OCI-M2 (cell line): Measurements from ENCODE around the gene ZNF778.
"Not testable (repeated sequence)": the region's sequence is repeated elsewhere in the genome, so short reads cannot be mapped to it uniquely, and the experiment has no call there.

Experiments
- DNase-seq: peaks from one replicate; lab custom pipeline; 2025; ENCODE audit not compliant: unreplicated experiment; lab: John Stamatoyannopoulos, UW

ZNF778 gene

DNA sequence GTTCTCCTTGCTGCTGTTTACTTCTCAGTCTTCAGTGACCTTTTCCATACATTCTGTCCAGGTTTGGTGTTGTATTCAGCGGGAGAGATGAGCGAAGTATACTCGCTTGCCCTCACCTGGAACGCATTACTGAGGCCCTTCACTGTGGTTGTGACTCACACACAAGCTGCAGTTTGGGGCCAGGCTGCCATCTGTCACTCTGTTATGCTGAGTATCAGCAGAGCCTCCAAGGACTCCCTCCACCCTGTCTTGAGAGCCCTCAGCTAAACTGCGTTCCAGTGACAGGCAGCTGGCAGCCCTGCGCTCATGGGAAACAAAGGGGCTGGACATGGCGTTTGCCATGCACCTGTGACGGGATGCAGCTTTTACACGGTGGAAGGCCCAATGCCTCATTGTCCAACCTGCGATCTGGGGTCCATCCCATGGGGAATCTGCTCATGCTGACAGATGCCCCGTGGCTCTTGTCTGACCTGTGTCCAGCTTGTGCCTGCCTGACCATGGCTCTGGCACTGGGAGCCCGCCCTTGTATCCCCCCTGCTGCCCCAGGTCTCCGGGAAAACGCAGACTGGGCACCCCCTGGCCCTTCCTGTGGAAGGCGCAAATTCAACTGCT lies 6.5 kb upstream of the ZNF778 start:
- no peak for DNase-seq

DNA sequence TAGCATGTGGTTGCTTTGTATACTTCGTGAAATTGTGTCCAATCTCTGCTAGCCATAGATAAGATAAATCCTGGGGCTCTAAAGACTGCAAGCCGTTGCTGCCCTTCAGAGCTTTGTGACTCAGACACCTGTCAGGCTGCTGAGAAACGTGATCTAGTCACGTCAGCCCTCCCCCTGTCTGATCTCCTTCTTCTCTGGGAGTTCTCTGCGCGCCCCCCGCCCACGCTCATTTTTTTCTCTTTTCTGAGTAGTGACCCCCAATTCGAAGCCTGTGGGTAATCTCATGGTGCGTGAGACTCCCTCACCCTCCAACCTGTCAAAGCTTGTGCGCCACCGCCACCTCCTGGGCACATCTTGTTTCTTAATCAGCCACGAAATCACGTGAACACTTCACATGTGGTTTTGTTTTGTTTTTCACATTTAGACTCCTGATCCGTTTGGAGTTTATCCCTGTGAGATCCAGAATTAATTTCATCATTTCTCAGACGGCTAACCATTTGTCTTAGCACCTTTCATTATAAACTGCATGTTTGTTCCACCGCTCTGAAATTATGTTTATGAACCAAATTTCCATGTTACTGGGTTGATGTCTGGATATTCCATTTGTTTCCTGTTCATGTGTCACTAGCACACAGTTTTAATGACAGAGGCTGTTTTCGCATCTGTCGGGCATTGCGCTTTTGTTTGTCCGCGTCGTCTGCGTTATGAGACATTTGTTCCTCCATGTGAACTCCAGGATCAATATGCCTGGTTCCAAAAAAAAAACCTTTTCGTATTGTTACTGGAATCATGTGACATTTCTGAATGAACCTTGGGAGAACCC lies 977 bp upstream of the ZNF778 start:
- no peak for DNase-seq

DNA sequence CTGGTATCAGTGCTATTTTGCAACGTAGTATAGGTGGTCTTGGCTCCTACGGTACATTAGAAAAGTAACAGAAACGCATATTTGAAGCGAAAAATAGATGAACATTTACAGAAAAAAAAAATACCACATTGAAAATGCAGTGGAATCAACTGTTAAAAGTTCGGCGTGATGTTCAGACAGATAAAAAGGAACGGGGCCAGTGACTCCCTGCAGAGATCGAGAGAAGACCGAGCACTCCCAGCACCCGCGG lies 440 bp upstream of the ZNF778 start:
- DNase-seq, result no peak

DNA sequence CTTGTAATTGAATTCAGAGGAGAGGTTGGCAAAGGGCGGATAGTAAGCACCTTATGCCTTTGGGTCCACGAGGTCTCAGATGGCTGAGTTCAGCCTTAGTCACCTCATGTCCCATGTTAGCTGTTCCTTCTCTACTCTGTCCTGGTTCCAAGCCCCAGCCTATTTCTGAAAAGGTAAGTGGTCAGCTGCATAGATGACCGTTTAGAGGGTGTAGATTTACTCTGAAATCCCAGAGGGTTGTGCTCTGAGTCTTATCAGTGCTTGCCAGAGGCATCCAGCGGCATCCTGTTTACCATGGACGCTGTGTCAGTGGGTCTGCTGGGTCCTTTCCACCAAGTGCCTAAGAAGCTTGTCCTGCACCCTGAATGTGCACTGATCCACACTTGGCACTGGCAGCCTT lies 1.9 kb downstream of the ZNF778 start:
- DNase-seq, result no peak

DNA sequence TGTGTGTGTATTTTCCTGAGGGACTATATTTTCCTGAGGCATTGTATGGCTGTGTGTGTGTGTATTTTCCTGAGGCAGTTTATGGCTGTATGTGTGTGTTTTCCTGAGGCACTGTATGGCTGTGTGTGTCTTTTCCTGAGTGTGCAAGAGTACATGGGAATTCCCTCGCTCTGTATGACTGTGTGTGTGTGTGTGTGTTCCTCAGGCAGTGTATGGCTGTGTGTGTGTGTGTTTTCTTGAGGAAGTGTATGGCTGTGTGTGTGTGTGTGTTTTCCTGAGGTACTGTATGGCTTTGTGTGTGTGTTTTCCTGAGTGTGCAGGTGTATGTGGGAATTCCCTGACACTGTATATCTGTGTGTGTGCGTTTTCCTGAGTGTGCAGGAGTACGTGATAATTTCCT lies 4.1 kb downstream of the ZNF778 start:
- DNase-seq, result no peak

DNA sequence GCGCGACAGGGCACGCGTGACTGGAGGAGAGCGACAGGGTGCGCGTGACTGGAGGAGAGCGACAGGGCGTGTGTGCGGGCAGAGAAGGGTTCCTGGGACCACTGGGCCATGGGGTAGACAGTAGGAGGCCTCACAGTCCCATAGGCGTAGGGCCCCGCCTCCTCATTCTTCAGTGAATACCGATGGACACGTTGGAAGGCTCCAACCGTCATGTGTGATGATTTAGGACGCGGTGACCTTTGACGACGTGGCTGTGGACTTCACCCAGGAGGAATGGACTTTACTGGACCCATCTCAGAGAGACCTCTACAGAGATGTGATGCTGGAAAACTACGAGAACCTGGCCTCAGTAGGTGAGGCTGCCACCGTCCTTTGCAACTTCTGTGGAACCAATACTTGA lies 5.4 kb downstream of the ZNF778 start:
- no peak for DNase-seq

DNA sequence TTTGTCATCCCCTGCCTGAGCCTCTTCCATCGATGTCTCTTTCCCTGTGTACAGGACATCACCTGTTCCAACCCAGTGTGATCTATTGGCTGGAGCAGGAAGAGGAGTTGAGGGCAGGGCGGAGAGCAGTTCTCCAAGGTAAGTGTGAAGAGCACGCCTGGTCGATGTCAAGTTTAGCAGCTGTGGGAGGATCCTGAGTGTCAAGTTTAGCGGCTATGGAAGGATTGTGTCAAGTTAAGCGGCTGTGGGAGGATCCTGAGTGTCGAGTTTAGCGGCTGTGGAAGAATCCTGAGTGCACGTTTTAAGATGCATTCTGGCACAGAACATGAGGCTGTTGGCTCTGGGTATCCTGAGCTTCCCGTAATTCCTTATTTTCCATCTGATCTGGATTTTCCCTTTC lies 7.2 kb downstream of the ZNF778 start:
- DNase-seq, result no peak

DNA sequence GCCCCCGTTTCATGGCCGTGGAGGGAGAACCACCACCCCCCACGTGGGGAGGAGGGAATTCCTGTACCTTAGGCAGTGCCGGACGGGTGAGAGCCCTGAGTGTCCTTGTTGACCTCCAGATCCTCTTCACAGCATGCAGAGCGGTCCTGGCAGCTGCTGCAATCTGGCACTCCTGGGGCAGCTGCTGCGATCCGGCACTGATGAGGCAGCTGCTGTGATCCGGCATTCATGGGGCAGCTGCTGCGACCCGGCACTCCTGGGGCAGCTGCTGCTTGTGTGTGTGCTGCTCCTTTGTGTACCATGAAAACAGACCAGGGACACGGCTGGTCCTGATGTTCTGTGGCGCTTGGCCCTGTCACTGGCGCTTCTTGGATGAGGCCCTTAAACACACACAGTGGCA lies 12.8 kb downstream of the ZNF778 start:
- no peak for DNase-seq

DNA sequence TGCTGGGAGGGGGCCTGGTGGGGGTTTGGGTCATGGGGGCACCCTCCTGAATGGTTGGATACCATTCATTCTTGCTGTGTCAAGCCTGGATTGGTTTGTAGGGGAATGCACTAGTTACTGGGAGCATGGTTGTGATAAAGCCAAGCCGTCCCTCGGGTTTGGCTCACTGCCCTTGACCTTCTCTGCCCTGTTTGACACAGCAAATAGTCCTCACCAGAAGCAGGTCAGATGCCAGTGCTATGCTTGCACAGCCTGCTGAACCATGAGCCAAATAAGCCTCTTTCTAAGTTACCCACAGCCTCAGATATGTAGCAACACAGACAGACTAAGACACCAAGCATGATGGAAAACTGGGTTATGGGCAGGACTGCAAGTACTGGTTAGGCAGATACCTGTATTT lies 14.6 kb downstream of the ZNF778 start:
- no peak for DNase-seq

DNA sequence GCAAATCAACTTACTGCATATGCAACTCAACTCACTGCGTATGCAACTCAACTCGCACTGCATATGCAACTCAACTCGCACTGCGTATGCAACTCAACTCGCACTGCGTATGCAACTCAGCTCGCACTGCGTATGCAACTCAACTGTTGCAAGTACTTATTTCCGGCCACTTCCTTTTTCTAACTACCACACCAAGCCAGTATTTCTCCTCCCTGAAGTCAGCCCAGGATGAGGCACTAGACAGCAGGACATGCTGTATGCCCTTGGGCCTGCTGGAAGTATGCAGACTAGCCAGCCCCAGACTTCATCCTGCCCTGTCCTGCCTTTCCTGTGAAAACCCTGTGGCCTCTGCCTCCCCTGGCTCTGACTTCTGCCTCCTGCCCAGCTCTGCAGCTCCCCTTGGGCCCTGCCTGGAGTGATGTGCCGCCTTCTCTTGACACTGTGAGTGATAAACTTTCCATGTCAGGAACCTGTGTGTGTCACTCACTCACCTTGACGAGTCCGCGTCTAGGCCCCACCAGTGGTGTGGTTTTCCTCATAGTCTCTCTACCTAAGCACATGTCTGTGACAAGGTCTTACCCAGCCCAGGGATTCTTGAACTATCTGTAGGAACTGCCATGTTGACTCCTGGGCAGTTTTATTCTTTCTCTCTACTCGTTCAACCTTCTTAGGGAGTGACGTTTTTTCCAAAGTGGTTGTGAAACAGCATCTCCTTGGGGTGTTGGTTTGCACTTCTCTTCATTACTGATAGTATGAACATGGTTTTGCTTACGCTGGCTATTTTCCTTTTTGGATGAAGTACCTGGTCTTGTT lies 16.4 kb downstream of the ZNF778 start:
- no peak for DNase-seq

DNA sequence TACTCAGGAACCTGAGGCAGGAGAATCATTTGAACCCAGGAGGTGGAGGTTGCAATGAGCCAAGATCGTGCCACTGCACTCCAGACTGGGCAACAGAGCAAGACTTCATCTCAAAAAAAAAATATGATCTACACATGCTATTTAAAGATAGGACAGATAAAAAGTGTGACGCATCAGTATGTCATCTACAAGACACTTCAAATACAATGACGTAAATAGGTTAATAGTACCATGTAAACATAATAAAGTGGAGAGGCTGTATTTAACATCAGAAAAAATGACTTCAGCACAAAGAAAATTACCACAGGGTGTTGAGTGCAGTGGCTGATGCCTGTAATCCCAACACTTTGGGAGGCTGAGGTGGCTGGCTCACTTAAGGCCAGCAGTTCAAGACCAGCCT lies 20.2 kb downstream of the ZNF778 start:
- no peak for DNase-seq

DNA sequence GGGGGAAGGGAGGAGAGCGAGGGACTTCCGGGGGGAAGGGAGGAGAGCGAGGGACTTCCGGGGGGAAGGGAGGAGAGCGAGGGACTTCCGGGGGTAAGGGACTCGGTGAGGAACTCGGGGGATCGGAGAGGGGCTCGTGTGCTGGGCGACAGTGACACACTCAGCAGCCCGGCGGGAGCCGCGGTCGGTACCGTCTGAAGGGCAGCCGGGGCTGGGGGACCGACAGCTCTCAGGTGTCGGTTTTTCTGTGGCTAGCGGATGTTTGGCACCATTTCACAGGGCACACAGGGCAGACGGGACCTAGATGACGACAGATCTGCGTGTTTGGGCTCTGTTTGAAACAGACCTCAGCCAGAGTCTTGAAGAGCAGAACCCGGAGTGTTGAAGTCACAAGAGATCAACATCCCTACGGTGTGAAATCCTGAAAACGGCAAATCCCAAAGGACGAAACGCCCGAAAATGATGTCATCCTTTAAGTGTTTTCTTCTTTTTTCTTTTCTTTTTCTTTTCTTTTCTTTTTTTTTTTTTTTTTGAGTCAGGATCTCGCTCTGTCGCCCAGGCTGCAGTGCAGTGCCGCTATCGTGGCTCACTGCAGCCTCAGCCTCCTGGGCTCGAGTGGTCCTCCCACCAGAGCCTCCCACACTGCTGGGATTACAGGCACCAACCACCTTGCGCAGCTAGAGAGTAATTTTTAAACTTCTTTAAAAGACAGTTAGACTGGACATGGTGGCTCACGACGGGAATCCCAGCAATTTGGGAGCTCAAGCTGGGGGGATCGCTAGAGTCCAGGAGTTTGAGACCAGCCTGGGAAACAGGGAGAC lies 23.9 kb downstream of the ZNF778 start:
- DNase-seq, result no peak

DNA sequence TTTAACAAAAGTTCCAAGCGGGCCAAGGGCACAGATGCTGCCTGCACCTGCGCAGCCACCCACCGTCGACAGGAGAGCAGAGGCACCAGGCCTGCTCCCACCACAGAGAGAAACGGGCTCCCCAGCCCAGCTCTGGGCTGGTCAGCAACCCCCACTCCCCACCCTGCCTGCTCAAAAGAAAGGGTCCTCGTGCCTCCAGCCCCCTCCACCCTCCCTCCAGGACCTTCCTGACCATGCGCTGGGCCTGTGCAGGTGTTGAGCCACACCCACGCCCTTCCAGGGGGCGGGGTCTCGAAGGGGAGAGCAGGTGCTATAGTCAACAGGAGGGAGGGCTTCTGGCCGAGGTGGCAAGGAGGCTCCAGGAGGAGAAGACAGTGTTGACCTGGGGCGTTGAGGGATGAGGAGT lies 25.3 kb downstream of the ZNF778 start:
- no peak for DNase-seq

DNA sequence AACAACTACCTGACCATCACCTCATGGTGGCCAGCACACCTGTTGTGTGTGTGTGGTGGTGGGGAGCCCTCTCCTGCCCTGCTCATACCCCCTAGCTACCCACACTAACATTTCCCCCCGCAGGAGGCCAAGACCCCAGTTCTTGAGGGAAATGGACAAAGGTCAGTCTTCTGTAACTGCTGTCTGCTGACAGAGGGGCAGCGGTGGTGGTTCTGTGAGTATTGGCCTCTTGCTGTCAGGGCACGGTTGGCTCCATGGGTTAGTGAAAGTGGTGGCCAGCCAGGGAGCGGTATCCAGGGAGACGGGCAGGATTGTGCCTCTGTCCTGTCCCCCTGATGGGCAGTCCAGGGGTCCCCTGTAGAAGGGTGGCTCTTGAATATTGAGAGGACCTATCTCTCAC lies 26.2 kb downstream of the ZNF778 start:
- no peak for DNase-seq

DNA sequence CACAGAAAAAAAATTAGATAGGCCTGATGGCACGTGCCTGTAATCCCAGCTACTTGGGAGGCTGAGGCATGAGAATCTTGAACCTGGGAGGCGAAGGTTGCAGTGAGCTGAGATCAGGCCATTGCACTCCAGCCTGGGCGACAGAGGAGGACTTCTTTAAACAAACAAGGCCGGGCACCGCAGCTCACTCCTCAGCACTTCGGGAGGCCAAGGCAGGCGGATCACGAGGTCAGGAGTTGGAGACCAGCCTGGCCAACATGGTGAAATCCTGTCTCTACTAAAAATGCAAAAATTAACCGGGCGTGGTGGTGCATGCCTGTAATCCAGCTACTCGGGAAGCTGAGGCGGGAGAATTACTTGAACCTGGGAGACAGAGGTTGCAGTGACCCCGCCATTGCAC lies 26.8 kb downstream of the ZNF778 start:
- not testable (repeated sequence) for DNase-seq

DNA sequence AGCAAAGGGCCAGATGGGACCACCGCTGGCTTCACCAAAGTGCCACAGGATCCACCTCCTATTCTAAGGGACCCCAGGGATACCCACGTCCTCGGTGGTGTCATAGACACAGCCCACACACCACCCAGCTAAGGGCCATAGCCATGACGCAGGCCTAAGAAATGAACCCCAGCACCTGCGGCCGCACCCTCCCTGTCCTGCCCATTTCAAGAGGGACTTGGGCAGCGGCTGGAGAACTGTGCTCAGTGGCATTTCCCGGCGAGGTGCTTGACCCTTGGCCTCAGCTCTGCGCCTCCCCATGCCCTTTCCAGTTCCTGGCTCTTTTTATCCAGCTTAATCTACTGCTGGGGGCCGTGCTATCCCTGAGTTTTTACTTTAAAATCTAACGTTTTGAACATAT lies 27.3 kb downstream of the ZNF778 start:
- DNase-seq, result no peak

DNA sequence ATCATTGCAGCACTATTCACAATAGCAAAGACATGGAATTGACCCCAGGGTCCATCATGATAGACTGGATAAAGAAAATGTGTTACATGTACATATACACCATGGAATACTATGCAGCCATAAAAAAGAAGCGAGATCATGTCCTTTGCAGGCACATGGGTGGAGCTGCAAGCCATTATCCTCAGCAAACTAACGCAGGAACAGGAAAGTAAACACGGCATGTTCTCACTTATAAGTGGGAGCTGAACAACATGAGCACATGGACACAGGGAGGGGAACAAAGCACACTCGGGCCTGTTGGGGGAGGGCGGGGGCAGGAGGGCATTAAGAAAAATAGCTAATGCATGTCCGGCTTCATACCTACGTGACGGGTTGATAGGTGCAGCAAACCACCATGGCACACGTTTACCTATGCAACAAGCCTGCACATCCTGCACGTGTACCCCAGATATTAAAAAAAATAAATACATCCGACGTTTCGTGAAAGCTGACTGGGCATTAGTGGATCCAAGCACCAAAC lies 28.9 kb downstream of the ZNF778 start:
- no peak for DNase-seq

DNA sequence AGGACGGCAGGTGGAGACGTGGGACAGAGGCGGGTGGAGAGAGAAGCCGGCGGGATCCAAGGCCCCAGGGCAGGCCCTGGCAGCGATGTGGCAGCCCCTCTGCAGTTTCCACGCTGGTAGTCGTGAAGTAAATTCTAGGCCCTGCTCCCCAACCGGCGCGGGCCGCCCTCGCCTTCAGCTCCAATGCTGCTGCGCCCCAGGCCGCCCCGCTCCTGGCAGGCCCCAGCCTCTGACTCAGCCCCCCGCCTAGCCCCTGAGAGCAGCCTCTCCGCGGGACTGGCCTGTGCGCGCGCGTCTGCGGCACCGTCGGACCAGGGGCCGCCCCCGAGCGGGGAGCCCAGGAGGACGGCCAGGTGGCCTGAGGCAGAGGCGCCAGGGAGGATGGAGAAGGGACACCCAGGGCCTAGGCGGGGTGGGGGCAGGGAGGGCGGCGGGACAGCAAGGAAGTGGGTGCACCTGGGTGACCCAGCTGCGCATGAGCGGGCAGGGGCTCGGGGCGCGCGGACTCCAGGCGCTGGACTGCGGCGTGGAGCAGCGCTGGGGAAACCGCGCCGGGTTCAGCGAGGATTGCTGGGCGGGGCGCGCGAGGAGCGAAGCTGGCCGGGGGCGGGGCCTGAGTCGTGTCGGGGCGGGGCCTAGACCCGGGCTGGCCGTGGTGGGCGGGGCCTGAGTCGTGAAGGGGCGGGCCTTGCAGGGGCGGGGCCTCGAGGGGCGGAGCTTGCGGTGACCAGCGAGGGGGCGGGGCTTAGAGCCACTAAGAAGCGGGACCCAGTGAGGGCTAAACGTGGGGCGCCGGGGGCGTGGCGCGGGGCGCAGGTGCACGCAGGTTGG lies 29.6 kb downstream of the ZNF778 start:
- no peak for DNase-seq

DNA sequence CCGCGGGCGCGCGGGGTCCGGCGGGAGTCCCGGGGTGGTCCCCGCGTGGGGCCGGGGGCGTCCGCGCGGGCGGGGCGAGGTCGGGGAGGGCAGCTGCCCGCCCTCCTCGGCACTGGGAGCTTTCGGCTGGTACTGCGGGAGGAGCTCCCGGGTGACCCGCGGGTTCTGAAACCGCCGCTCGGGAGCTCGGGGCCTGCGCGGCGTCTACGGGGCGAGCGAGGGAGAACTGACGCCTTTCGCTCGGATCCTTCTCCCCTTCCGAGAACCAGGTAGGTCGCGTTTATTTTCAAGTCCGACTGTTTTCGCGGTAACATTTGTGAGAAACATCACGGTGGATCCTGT lies 30.2 kb downstream of the ZNF778 start:
- not testable (repeated sequence) for DNase-seq

DNA sequence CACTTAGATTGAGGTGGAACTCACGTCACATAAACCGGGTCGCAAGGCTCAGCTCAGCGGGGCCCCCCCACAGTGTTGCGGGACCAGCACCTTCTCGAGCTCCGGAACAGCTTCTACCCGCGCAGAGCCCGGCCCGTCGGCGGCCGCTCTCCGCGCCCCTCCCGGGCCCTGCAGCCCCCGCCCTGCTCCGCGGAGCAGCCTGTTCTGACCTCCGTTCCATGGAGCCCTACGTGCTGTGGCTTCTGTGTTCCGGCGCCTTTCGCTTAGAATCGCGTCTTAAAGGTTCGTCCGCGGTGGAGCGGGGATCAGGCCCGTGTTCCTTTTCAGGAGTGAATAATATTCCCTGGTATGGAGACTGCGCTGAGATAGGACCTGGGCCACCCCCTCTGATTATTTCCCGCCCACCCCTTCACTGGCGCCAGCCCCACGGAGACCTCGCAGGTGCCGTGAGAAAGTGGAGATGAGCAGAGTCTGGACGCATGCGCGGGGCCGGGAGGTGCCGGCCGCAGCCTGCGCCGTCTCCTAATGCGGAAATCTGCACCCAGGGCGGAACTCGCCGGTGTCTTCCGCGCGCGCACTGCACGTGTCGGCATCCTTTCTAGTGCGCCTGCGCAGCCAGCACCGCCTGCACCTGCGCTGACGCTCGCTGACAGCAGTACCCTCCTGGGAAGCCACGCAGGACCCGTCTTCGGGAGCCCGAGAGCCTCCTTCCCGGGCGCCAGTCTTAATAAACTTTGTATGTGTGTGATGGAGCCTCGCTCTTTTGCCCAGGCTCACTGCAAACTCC lies 30.9 kb downstream of the ZNF778 start:
- no peak for DNase-seq
